Activated CD8-positive, alpha-beta memory T cell treated with anti-CD3 and anti-CD28 coated beads, Interleukin-2, amount 10 ng/mL, durations not matched to agents 7 days and 5 days (primary cell): Measurements from ENCODE around the gene WRNIP1. TPM values are rescaled to one million over a fixed set of nuclear protein-coding genes. Genes with fewer than 3 reads are reported as not detected.

Experiments
- ATAC-seq: fragments of 150-1000 bp; cut with Tn5 transposase; one replicate; pipeline ENCODE4 v1.10.0; 2021; ENCODE audit warnings: moderate library complexity
- CTCF ChIA-PET: fragments of 350-600 bp; sonication (Branson Sonifier 250); formaldehyde crosslinking; loops from one replicate; lab custom pipeline; 2021; ENCODE audit warnings: antibody characterized with exemption; lab: Charles Lee
- DNase-seq: peaks from one replicate; pipeline ENCODE4 v3.0.0-alpha.2; 2020
- H3K27ac Mint-ChIP-seq: one replicate; pipeline ENCODE4 v1.8.0; 2021; ENCODE audit warnings: mild to moderate bottlenecking, mixed read lengths
- H3K27me3 Mint-ChIP-seq: one replicate; pipeline ENCODE4 v1.8.0; 2021; ENCODE audit warnings: mixed read lengths
- H3K36me3 Mint-ChIP-seq: one replicate; pipeline ENCODE4 v1.8.0; 2021; ENCODE audit warnings: mild to moderate bottlenecking, mixed read lengths
- H3K4me1 Mint-ChIP-seq: one replicate; pipeline ENCODE4 v1.8.0; 2021; ENCODE audit warnings: mixed read lengths
- H3K4me3 Mint-ChIP-seq: one replicate; pipeline ENCODE4 v1.8.0; 2021; ENCODE audit warnings: mild to moderate bottlenecking, moderate library complexity, mixed read lengths
- H3K9me3 Mint-ChIP-seq: one replicate; pipeline ENCODE4 v1.8.0; 2022; ENCODE audit warnings: low read depth, mixed read lengths
- total RNA-seq, 2 experiments: library from RNA; stranded (reverse); gene quantifications; one replicate each; pipeline ENCODE4 v1.2.3, GENCODE V29; 2021

Gene WRNIP1
- total RNA-seq, 2 experiments from 2014 or later, result 48.7 to 53.3 TPM

DNA sequence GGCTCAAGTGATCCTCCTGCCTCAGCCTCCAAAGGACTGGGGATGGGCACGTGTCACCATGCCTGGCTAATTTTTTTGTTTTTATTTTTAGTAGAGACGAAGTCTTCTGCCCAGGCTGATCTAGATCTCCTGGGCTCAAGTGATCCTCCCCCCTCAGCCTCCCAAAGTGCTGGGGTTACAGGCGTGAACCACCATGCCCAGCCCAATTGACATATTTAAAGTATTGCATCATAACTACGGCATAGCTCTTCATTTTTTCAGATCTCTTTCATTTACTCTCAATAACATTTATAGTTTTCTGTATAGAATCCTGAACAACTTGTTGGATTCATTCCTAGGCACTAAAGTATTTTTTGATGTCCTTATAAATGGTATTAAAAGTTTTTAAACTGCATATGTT is 63.4 kb downstream of the WRNIP1 start:
- ATAC-seq, result no peak
- Mint-ChIP-seq H3K27me3 (no peaks in the 10 kb centered on the region), H3K36me3 (peaks cover 18% of the 10 kb centered on the region), H3K4me3 (no peak overlapping the region), H3K9me3 (no peaks in the 10 kb centered on the region), H3K27ac (no peak overlapping the region), H3K4me1 (no peaks in the 10 kb centered on the region)
- CTCF ChIA-PET, result interaction anchor here (0.6 to 4.9 kb wide), 3 partner anchors 12 to 108 kb away, joined by 3 to 19 read pairs (median 4); partner anchors contain the start of gene SERPINB1
- no peak for DNase-seq

DNA sequence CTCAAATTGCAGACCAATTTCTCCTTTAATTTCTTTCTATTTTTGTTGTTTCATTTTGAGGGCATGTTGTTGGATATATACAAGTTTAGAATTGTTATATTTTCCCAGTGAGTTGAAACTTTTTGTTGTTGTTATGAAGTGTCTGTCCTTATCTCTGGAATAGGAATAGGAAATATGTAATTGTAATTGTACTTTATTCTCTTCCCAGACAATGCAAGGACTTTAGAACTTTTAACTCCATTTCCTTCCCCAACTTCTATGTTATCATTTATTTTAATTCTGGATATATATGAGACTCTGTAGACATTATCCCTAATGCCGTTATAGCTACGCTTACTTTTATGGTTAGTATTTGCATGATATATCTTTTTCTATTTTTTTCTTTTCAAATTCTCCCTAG is 64.1 kb downstream of the WRNIP1 start:
- no peak for ATAC-seq
- CTCF ChIA-PET, result interaction anchor here (1.0 to 4.9 kb wide), 2 partner anchors 11 to 38 kb away, joined by 4 to 19 read pairs; partner anchors contain the start of gene SERPINB1
- Mint-ChIP-seq H3K4me3 (no peak overlapping the region), H3K27ac (no peak overlapping the region), H3K27me3 (no peaks in the 10 kb centered on the region), H3K4me1 (peaks cover 2% of the 10 kb centered on the region), H3K36me3 (peaks cover 24% of the 10 kb centered on the region), H3K9me3 (peaks cover 1% of the 10 kb centered on the region)
- DNase-seq, result no peak

GRCh38 chr6:2830183-2830582 is 65.0 kb downstream of the WRNIP1 start:
- H3K4me1 Mint-ChIP-seq, result peaks cover 3% of the 10 kb centered on the region
- no peak for DNase-seq
- H3K36me3 Mint-ChIP-seq, result peaks cover 33% of the 10 kb centered on the region
- no peaks in the 10 kb centered on the region for H3K27me3 Mint-ChIP-seq
- no peak for ATAC-seq
- H3K27ac Mint-ChIP-seq, result no peak overlapping the region
- H3K4me3 Mint-ChIP-seq, result no peak overlapping the region
- CTCF ChIA-PET, result no interaction called here
- H3K9me3 Mint-ChIP-seq, result peaks cover 3% of the 10 kb centered on the region

- Mint-ChIP-seq H3K36me3 (peaks cover 44% of the 10 kb centered on the region), H3K27ac (no peak overlapping the region), H3K27me3 (no peaks in the 10 kb centered on the region), H3K4me1 (peaks cover 6% of the 10 kb centered on the region), H3K9me3 (peaks cover 3% of the 10 kb centered on the region), H3K4me3 (no peak overlapping the region)
- ATAC-seq (no peak), DNase-seq (no peak)
- CTCF ChIA-PET, result interaction anchor here (1.0 to 1.2 kb wide), 2 partner anchors 11 to 26 kb away, joined by 3 read pairs; partner anchors contain the start of gene SERPINB1
Observed at GRCh38 chr6:2831392-2831791, 66.2 kb downstream of the WRNIP1 start.

- DNase-seq (no peak), ATAC-seq (no peak)
- peaks cover 21% of the 10 kb centered on the region for H3K4me1 Mint-ChIP-seq
- H3K9me3 Mint-ChIP-seq, result peaks cover 3% of the 10 kb centered on the region
- H3K4me3 Mint-ChIP-seq, result no peak overlapping the region
- CTCF ChIA-PET, result interaction anchor here (0.7 to 2.2 kb wide), 5 partner anchors 9 to 88 kb away, joined by 3 to 7 read pairs (median 3); no protein-coding TSS in a partner anchor
- H3K27me3 Mint-ChIP-seq, result no peaks in the 10 kb centered on the region
- no peak overlapping the region for H3K27ac Mint-ChIP-seq
- H3K36me3 Mint-ChIP-seq, result peaks cover 63% of the 10 kb centered on the region
Observed at GRCh38 chr6:2834262-2834661, 69.1 kb downstream of the WRNIP1 start.

Other genes with a start within 250 kb of the WRNIP1 start
- gene MYLK4, start 14.5 kb upstream of the WRNIP1 start, total RNA-seq, result under 1 TPM; 0.18 to 0.23 TPM
- 10 to 100 TPM; 55.2 to 65.7 TPM for gene SERPINB1, start 76.5 kb downstream of the WRNIP1 start, total RNA-seq
- 10 to 100 TPM; 56.0 to 94.9 TPM for gene SERPINB9, start 137.9 kb downstream of the WRNIP1 start, total RNA-seq
- 10 to 100 TPM; 55.2 to 56.0 TPM for gene SERPINB6, start 206.2 kb downstream of the WRNIP1 start, total RNA-seq
- 10 to 100 TPM; 11.9 to 14.5 TPM for gene NQO2, start 234.5 kb downstream of the WRNIP1 start, total RNA-seq